ENCODE data around the gene FGF22.

DNA sequence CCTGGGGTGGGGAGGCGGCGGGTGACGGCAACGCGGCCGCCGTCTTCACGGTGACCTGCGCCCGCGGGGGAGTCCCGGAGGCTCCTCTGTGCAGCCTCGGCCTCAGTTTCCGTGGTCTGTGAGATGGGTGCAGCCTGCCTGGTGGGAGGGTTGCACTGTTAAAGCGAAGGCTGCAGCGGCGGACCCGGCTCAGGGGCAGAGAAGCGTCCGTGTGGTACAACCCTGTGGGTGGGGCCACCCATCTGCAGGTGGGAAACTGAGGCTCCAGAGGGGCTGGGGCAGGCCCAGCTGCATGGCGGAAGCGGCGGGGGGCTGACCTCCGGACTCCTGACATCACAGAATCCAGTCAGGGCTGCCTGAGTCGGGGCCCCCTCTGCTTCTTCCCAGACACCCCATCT, 481 bp downstream of the FGF22 start:
- TF ChIP-seq, protein P1, sequence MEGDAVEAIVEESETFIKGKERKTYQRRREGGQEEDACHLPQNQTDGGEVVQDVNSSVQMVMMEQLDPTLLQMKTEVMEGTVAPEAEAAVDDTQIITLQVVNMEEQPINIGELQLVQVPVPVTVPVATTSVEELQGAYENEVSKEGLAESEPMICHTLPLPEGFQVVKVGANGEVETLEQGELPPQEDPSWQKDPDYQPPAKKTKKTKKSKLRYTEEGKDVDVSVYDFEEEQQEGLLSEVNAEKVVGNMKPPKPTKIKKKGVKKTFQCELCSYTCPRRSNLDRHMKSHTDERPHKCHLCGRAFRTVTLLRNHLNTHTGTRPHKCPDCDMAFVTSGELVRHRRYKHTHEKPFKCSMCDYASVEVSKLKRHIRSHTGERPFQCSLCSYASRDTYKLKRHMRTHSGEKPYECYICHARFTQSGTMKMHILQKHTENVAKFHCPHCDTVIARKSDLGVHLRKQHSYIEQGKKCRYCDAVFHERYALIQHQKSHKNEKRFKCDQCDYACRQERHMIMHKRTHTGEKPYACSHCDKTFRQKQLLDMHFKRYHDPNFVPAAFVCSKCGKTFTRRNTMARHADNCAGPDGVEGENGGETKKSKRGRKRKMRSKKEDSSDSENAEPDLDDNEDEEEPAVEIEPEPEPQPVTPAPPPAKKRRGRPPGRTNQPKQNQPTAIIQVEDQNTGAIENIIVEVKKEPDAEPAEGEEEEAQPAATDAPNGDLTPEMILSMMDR (IDR thresholded peaks at IDR 0.05; ENCODE audit: poor library complexity, severe bottlenecking): no peak
- TF ChIP-seq POLR2AphosphoS5 (IDR thresholded peaks at IDR 0.05) (no peak), EP300 (conservative IDR thresholded peaks at IDR 0.05; ENCODE audit: poor library complexity, severe bottlenecking) (no peak), RAD21 (conservative IDR thresholded peaks at IDR 0.05) (no peak), SMC3 (conservative IDR thresholded peaks at IDR 0.05; ENCODE audit: poor library complexity) (no peak), EZH2 (IDR thresholded peaks at IDR 0.05; ENCODE audit: borderline replicate concordance, insufficient read depth, low read length, poor library complexity, severe bottlenecking) (no peak)
